ENCODE results near the gene PDIA2. TPM values are rescaled to one million over a fixed set of nuclear protein-coding genes. Genes with fewer than 3 reads are reported as not detected.
"Not testable (repeated sequence)": the region's sequence is repeated elsewhere in the genome, so short reads cannot be mapped to it uniquely, and the experiment has no call there.

PDIA2 gene
- polyA plus RNA-seq, 2 of the 4 experiments (the other 2 are of a cell fraction): 0.45 to 0.52 TPM

DNA sequence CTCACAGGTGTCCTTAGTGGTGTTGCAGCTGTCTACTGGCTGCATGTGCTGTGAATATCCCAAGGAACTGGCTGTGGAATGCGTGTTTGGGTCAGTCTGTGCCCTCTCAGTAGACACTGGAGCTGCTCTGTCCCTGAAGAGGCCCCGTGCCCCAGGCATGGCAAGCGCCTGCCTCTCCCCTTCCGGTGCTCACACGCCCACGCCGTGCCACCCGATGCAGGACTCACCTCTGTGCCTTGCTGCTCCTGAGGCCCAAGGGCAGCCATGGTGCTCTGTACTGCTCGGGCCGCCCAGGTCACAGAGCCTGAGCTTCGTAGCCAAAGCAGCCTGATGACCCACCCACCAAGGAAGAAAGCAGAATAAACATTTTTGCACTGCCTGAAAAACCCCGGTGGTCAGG is 17.3 kb upstream of the PDIA2 start:
- no peak; a peak in 1 of 6 replicates for ATAC-seq
- POLR2A ChIA-PET: no interaction called here

GRCh38 chr16:266258-267164 is 16.5 kb upstream of the PDIA2 start:
- Histone ChIP-seq H3K4me1 (no peaks in the 10 kb centered on the region), H3K4me2 (no peak overlapping the region), H3K4me3 (no peak overlapping the region), H3K9me3 (no peaks in the 10 kb centered on the region), H3K27ac (no peak overlapping the region)
- POLR2A ChIA-PET: no interaction called here
- 87% methylated on average over 20 of the region's 25 CpGs for WGBS (ENCODE audit: missing lambda C conversion rate)
- CTCF ChIA-PET: interaction anchor here (1.2 to 2.5 kb wide), 2 partner anchors 96 to 201 kb away, joined by 3 to 7 read pairs; no protein-coding TSS in a partner anchor
- no peak for DNase-seq (ENCODE audit: low read depth in 1 of 2, low spot score in 1 of 2)
- FAIRE-seq: no peak
- ATAC-seq: no peak
- TF ChIP-seq HDAC2 (IDR thresholded peaks at IDR 0.05) (no peak), NFE2L2 (conservative IDR thresholded peaks at IDR 0.05; ENCODE audit: low read length) (no peak), ZC3H11A (IDR thresholded peaks at IDR 0.05) (no peak), CEBPB (IDR thresholded peaks at IDR 0.05) (no peak), E2F6 (IDR thresholded peaks at IDR 0.05; ENCODE audit: borderline replicate concordance, low read depth) (no peak)
- TF ChIP-seq, protein P1, sequence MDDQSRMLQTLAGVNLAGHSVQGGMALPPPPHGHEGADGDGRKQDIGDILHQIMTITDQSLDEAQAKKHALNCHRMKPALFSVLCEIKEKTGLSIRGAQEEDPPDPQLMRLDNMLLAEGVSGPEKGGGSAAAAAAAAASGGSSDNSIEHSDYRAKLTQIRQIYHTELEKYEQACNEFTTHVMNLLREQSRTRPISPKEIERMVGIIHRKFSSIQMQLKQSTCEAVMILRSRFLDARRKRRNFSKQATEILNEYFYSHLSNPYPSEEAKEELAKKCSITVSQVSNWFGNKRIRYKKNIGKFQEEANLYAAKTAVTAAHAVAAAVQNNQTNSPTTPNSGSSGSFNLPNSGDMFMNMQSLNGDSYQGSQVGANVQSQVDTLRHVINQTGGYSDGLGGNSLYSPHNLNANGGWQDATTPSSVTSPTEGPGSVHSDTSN (IDR thresholded peaks at IDR 0.05): no peak

More for the DNA sequence above, 17.3 kb upstream of the PDIA2 start:
- Histone ChIP-seq H3K4me3 (no peak overlapping the region), H3K4me2 (no peak overlapping the region), H3K4me1 (no peaks in the 10 kb centered on the region), H3K27ac (no peak overlapping the region), H3K9me3 (no peaks in the 10 kb centered on the region)
- 79% methylated on average over 12 of the region's 12 CpGs for WGBS (ENCODE audit: missing lambda C conversion rate)
- TF ChIP-seq ZNF302 (CRISPR knock-in tag; IDR thresholded peaks at IDR 0.05): no peak
- TF ChIP-seq CHD4 (IDR thresholded peaks at IDR 0.05; ENCODE audit: borderline replicate concordance): no peak
- no peak for TF ChIP-seq FOXS1 (CRISPR knock-in tag; IDR thresholded peaks at IDR 0.05)
- no peak for TF ChIP-seq POLR2A (IDR thresholded peaks at IDR 0.05; ENCODE audit: low read length)
- no peak for TF ChIP-seq EHMT2 (IDR thresholded peaks at IDR 0.05; ENCODE audit: low read depth)
- TF ChIP-seq E2F6 (IDR thresholded peaks at IDR 0.05; ENCODE audit: borderline replicate concordance, low read depth): no peak
- TF ChIP-seq RARB (CRISPR knock-in tag; IDR thresholded peaks at IDR 0.05): no peak
- no peak for TF ChIP-seq HEYL (CRISPR knock-in tag; IDR thresholded peaks at IDR 0.05)
- TF ChIP-seq NR3C1 (IDR thresholded peaks at IDR 0.05): no peak
- no peak for TF ChIP-seq MAX (IDR thresholded peaks at IDR 0.05)
- TF ChIP-seq KDM5A (IDR thresholded peaks at IDR 0.05): no peak
- DNase-seq (ENCODE audit: low read depth in 1 of 2, low spot score in 1 of 2) (no peak), FAIRE-seq (no peak)
- CTCF ChIA-PET: interaction anchor here (1.2 to 2.5 kb wide), 2 partner anchors 96 to 200 kb away, joined by 3 to 7 read pairs; no protein-coding TSS in a partner anchor

DNA sequence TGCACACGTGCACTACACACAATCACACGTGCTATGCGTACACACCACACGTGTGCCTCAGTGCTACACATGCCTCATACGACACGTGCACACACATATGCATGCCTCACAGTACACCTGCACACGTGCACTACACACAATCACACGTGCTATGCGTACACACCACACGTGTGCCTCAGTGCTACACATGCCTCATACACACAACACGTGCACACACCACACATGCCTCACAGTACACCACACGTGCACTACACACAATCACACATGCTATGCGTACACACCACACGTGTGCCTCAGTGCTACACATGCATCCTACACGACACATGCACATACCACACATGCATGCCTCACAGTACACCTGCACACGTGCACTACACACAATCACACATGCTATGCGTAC is 15.4 kb upstream of the PDIA2 start:
- POLR2A ChIA-PET; DNase-seq (ENCODE audit: low read depth in 1 of 2, low spot score in 1 of 2); H3K4me1 ChIP-seq; H3K9me3 ChIP-seq; CTCF ChIA-PET; FAIRE-seq; H3K4me3 ChIP-seq; ATAC-seq; H3K27ac ChIP-seq; H3K4me2 ChIP-seq: not testable (repeated sequence)
- 76% methylated on average over 17 of the region's 17 CpGs for WGBS (ENCODE audit: missing lambda C conversion rate)

Data from A549 (cell line).